ENCODE data around the gene NDUFC1. TPM values are rescaled to one million over a fixed set of nuclear protein-coding genes. Genes with fewer than 3 reads are reported as not detected.

Gene NDUFC1
- total RNA-seq, 1 experiment from 2014 or later, result 61.7 TPM

DNA sequence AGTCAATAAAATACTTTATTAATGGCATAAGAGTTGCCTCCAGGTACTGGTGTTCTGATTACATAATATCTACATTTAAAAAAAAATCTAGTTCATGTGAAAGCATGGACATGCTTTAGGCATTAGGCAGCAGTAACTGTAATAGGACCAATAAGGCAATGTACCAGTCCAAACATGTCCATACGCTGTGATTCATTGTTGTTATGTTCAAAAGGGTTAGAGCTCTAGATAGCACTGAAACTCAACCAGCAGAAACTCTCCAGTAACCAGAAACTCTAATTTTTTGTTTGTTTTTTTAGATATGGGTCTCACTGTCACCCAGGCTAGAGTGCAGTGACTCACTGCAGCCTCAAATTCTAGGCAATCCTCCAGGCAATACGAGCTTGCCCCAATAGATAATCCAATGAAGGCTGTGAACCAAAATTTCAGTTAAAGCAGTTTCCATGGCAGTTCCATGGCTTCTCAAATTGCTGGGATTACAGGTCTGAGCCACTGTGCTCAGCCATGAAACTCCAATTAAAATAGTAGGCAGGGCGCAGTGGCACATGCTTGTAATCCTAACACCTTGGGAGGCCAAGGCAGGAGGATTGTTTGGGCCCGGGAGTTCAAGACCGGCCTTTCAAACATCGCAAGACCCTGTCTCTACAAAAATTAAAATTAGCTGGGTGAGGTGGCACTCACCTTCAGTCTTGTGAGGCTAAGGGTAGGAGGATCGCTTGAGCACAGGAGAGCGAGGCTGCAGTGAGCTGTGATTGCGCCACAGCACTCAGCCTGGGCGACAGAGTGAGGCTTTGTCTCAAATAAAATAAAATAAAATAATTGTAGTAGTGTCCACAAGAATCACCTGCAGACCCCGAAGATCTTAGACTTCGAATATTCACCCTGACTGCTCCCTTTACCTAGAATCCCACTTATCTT is 58.6 kb downstream of the NDUFC1 start:
- no peak overlapping the region for H3K4me3 Mint-ChIP-seq
- H3K4me1 Mint-ChIP-seq, result peaks cover 36% of the 10 kb centered on the region
- CTCF ChIA-PET, result no interaction called here
- TF ChIP-seq, protein P1, sequence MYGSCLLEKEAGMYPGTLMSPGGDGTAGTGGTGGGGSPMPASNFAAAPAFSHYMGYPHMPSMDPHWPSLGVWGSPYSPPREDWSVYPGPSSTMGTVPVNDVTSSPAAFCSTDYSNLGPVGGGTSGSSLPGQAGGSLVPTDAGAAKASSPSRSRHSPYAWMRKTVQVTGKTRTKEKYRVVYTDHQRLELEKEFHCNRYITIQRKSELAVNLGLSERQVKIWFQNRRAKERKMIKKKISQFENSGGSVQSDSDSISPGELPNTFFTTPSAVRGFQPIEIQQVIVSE (CRISPR knock-in tag; IDR thresholded peaks at IDR 0.05; ENCODE audit: borderline replicate concordance), result no peak
- TF ChIP-seq, protein P2, sequence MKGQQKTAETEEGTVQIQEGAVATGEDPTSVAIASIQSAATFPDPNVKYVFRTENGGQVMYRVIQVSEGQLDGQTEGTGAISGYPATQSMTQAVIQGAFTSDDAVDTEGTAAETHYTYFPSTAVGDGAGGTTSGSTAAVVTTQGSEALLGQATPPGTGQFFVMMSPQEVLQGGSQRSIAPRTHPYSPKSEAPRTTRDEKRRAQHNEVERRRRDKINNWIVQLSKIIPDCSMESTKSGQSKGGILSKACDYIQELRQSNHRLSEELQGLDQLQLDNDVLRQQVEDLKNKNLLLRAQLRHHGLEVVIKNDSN (CRISPR knock-in tag; IDR thresholded peaks at IDR 0.05), result no peak
- TF ChIP-seq TCF7 (CRISPR knock-in tag; IDR thresholded peaks at IDR 0.05; ENCODE audit: low read depth) (no peak), CREM (CRISPR knock-in tag; IDR thresholded peaks at IDR 0.05) (no peak), ATF1 (CRISPR knock-in tag; IDR thresholded peaks at IDR 0.05) (no peak), RELA (CRISPR knock-in tag; IDR thresholded peaks at IDR 0.05; ENCODE audit: borderline replicate concordance) (no peak), IRF2 (CRISPR knock-in tag; IDR thresholded peaks at IDR 0.05; ENCODE audit: borderline replicate concordance, low read depth) (no peak), OVOL2 (CRISPR knock-in tag; IDR thresholded peaks at IDR 0.05; ENCODE audit: borderline replicate concordance) (no peak), ZNF138 (CRISPR knock-in tag; conservative IDR thresholded peaks at IDR 0.05) (no peak), JAZF1 (CRISPR knock-in tag; IDR thresholded peaks at IDR 0.05) (no peak), TEAD4 (CRISPR knock-in tag; IDR thresholded peaks at IDR 0.05) (no peak), CREB1 (CRISPR knock-in tag; IDR thresholded peaks at IDR 0.05) (no peak), ZNF263 (CRISPR knock-in tag; IDR thresholded peaks at IDR 0.05; ENCODE audit: low read depth) (no peak)
- TF ChIP-seq, protein P3, sequence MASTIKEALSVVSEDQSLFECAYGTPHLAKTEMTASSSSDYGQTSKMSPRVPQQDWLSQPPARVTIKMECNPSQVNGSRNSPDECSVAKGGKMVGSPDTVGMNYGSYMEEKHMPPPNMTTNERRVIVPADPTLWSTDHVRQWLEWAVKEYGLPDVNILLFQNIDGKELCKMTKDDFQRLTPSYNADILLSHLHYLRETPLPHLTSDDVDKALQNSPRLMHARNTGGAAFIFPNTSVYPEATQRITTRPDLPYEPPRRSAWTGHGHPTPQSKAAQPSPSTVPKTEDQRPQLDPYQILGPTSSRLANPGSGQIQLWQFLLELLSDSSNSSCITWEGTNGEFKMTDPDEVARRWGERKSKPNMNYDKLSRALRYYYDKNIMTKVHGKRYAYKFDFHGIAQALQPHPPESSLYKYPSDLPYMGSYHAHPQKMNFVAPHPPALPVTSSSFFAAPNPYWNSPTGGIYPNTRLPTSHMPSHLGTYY (CRISPR knock-in tag; IDR thresholded peaks at IDR 0.05), result no peak
- TF ChIP-seq, protein P4, sequence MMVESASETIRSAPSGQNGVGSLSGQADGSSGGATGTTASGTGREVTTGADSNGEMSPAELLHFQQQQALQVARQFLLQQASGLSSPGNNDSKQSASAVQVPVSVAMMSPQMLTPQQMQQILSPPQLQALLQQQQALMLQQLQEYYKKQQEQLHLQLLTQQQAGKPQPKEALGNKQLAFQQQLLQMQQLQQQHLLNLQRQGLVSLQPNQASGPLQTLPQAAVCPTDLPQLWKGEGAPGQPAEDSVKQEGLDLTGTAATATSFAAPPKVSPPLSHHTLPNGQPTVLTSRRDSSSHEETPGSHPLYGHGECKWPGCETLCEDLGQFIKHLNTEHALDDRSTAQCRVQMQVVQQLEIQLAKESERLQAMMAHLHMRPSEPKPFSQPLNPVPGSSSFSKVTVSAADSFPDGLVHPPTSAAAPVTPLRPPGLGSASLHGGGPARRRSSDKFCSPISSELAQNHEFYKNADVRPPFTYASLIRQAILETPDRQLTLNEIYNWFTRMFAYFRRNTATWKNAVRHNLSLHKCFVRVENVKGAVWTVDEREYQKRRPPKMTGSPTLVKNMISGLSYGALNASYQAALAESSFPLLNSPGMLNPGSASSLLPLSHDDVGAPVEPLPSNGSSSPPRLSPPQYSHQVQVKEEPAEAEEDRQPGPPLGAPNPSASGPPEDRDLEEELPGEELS (CRISPR knock-in tag; IDR thresholded peaks at IDR 0.05), result no peak
- TF ChIP-seq, protein P5, sequence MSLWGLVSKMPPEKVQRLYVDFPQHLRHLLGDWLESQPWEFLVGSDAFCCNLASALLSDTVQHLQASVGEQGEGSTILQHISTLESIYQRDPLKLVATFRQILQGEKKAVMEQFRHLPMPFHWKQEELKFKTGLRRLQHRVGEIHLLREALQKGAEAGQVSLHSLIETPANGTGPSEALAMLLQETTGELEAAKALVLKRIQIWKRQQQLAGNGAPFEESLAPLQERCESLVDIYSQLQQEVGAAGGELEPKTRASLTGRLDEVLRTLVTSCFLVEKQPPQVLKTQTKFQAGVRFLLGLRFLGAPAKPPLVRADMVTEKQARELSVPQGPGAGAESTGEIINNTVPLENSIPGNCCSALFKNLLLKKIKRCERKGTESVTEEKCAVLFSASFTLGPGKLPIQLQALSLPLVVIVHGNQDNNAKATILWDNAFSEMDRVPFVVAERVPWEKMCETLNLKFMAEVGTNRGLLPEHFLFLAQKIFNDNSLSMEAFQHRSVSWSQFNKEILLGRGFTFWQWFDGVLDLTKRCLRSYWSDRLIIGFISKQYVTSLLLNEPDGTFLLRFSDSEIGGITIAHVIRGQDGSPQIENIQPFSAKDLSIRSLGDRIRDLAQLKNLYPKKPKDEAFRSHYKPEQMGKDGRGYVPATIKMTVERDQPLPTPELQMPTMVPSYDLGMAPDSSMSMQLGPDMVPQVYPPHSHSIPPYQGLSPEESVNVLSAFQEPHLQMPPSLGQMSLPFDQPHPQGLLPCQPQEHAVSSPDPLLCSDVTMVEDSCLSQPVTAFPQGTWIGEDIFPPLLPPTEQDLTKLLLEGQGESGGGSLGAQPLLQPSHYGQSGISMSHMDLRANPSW (CRISPR knock-in tag; conservative IDR thresholded peaks at IDR 0.05; ENCODE audit: low read depth), result no peak
- TF ChIP-seq, protein P6, sequence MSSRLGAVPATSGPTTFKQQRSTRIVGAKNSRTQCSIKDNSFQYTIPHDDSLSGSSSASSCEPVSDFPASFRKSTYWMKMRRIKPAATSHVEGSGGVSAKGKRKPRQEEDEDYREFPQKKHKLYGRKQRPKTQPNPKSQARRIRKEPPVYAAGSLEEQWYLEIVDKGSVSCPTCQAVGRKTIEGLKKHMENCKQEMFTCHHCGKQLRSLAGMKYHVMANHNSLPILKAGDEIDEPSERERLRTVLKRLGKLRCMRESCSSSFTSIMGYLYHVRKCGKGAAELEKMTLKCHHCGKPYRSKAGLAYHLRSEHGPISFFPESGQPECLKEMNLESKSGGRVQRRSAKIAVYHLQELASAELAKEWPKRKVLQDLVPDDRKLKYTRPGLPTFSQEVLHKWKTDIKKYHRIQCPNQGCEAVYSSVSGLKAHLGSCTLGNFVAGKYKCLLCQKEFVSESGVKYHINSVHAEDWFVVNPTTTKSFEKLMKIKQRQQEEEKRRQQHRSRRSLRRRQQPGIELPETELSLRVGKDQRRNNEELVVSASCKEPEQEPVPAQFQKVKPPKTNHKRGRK (CRISPR knock-in tag; IDR thresholded peaks at IDR 0.05; ENCODE audit: borderline replicate concordance), result no peak
- TF ChIP-seq, protein P7, sequence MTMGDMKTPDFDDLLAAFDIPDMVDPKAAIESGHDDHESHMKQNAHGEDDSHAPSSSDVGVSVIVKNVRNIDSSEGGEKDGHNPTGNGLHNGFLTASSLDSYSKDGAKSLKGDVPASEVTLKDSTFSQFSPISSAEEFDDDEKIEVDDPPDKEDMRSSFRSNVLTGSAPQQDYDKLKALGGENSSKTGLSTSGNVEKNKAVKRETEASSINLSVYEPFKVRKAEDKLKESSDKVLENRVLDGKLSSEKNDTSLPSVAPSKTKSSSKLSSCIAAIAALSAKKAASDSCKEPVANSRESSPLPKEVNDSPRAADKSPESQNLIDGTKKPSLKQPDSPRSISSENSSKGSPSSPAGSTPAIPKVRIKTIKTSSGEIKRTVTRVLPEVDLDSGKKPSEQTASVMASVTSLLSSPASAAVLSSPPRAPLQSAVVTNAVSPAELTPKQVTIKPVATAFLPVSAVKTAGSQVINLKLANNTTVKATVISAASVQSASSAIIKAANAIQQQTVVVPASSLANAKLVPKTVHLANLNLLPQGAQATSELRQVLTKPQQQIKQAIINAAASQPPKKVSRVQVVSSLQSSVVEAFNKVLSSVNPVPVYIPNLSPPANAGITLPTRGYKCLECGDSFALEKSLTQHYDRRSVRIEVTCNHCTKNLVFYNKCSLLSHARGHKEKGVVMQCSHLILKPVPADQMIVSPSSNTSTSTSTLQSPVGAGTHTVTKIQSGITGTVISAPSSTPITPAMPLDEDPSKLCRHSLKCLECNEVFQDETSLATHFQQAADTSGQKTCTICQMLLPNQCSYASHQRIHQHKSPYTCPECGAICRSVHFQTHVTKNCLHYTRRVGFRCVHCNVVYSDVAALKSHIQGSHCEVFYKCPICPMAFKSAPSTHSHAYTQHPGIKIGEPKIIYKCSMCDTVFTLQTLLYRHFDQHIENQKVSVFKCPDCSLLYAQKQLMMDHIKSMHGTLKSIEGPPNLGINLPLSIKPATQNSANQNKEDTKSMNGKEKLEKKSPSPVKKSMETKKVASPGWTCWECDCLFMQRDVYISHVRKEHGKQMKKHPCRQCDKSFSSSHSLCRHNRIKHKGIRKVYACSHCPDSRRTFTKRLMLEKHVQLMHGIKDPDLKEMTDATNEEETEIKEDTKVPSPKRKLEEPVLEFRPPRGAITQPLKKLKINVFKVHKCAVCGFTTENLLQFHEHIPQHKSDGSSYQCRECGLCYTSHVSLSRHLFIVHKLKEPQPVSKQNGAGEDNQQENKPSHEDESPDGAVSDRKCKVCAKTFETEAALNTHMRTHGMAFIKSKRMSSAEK (CRISPR knock-in tag; IDR thresholded peaks at IDR 0.05; ENCODE audit: borderline replicate concordance), result no peak
- TF ChIP-seq, protein P8, sequence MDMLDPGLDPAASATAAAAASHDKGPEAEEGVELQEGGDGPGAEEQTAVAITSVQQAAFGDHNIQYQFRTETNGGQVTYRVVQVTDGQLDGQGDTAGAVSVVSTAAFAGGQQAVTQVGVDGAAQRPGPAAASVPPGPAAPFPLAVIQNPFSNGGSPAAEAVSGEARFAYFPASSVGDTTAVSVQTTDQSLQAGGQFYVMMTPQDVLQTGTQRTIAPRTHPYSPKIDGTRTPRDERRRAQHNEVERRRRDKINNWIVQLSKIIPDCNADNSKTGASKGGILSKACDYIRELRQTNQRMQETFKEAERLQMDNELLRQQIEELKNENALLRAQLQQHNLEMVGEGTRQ (CRISPR knock-in tag; IDR thresholded peaks at IDR 0.05), result no peak
- DNase-seq (ENCODE audit: low spot score), result no peak
- peaks cover 12% of the 10 kb centered on the region for H3K36me3 Mint-ChIP-seq
- no peak for ATAC-seq
- peaks cover 9% of the 10 kb centered on the region for H3K9me3 Mint-ChIP-seq
- no peaks in the 10 kb centered on the region for H3K27me3 Mint-ChIP-seq (ENCODE audit: low read depth)
- H3K27ac Mint-ChIP-seq, result peak overlapping the region; percentile 3
- POLR2A ChIA-PET, result no interaction called here

All from WTC11 (cell line).